GM12891 (cell line): ENCODE measurements around the gene SURF6.

Experiments
- POLR2A ChIP-seq: IDR thresholded peaks from 2 replicates; pipeline ENCODE4 v1.6.1; 2011; ENCODE audit warnings: low read depth, low read length, control low read depth
- POLR2AphosphoS5 ChIP-seq: IDR thresholded peaks from 2 replicates; pipeline ENCODE4 v1.6.1; 2011; ENCODE audit warnings: low read depth, low read length, control low read depth

GRCh38 chr9:133368249-133368881 is 32.4 kb upstream of the SURF6 start:
- TF ChIP-seq POLR2A: no peak
- TF ChIP-seq POLR2AphosphoS5: no peak
